Stomach smooth muscle (tissue), 2 donors: Measurements from ENCODE around the gene EWSR1.

ENCODE experiments used
- H3K27ac ChIP-seq: one replicate; pipeline ENCODE4 v1.7.0; 2013; ENCODE audit warnings: mild to moderate bottlenecking, low read length, inconsistent platforms
- H3K27me3 ChIP-seq, 2 donors: one replicate each; pipeline ENCODE4 v1.7.0; 2013; ENCODE audit warnings: low read length in 2 of 2; ENCODE audit not compliant: insufficient read depth in 2 of 2, control insufficient read depth in 1 of 2
- H3K36me3 ChIP-seq, 2 donors: one replicate each; pipeline ENCODE4 v1.7.0; 2013; ENCODE audit warnings: low read length in 2 of 2; ENCODE audit not compliant: control insufficient read depth in 2 of 2, insufficient read depth in 2 of 2
- H3K4me1 ChIP-seq: one replicate; pipeline ENCODE4 v1.7.0; 2013; ENCODE audit warnings: low read length; ENCODE audit not compliant: control insufficient read depth, insufficient read depth
- H3K4me3 ChIP-seq, 2 donors: one replicate each; pipeline ENCODE4 v1.7.0; 2013; ENCODE audit warnings: low read length in 2 of 2
- H3K9ac ChIP-seq, 2 donors: one replicate each; pipeline ENCODE4 v1.7.0; 2013; ENCODE audit warnings: low read length in 2 of 2, mild to moderate bottlenecking in 1 of 2
- H3K9me3 ChIP-seq, 2 donors: one replicate each; pipeline ENCODE4 v1.7.0; 2013; ENCODE audit warnings: low read length in 2 of 2; ENCODE audit not compliant: control insufficient read depth in 2 of 2
- donor health status: healthy.
- donor health status: Pancreatic carcinoma.

Gene EWSR1

GRCh38 chr22:29298641-29299040 lies 30.6 kb downstream of the EWSR1 start:
- Histone ChIP-seq H3K4me1 (peaks cover 15% of the 10 kb centered on the region), H3K9me3 (no peaks in the 10 kb centered on the region), H3K36me3 (peaks cover 54 to 59% of the 10 kb centered on the region in 2 donors), H3K4me3 (no peak overlapping the region), H3K27ac (no peak overlapping the region), H3K9ac (no peak overlapping the region), H3K27me3 (no peaks in the 10 kb centered on the region)

GRCh38 chr22:29299136-29299900 lies 31.2 kb downstream of the EWSR1 start:
- Histone ChIP-seq H3K4me3 (no peak overlapping the region), H3K27ac (no peak overlapping the region), H3K4me1 (peaks cover 15% of the 10 kb centered on the region), H3K9ac (no peak overlapping the region), H3K9me3 (no peaks in the 10 kb centered on the region), H3K27me3 (no peaks in the 10 kb centered on the region), H3K36me3 (peaks cover 49 to 53% of the 10 kb centered on the region in 2 donors)

- Histone ChIP-seq H3K4me3 (no peak overlapping the region), H3K27me3 (no peaks in the 10 kb centered on the region), H3K27ac (no peak overlapping the region), H3K4me1 (peaks cover 15% of the 10 kb centered on the region), H3K9ac (no peak overlapping the region), H3K36me3 (peaks cover 42 to 48% of the 10 kb centered on the region in 2 donors), H3K9me3 (no peaks in the 10 kb centered on the region)
These were observed 32.4 kb downstream of the EWSR1 start for GRCh38 chr22:29300467-29300806.

- H3K4me1 ChIP-seq = peaks cover 17% of the 10 kb centered on the region
- H3K27ac ChIP-seq = peak overlapping the region; percentile 24
- no peak overlapping the region for H3K9ac ChIP-seq
- H3K36me3 ChIP-seq = peaks cover 36 to 45% of the 10 kb centered on the region in 2 donors
- H3K4me3 ChIP-seq = no peak overlapping the region
- no peaks in the 10 kb centered on the region for H3K27me3 ChIP-seq
- H3K9me3 ChIP-seq = no peaks in the 10 kb centered on the region
These were observed 32.9 kb downstream of the EWSR1 start for GRCh38 chr22:29300807-29301601.

DNA sequence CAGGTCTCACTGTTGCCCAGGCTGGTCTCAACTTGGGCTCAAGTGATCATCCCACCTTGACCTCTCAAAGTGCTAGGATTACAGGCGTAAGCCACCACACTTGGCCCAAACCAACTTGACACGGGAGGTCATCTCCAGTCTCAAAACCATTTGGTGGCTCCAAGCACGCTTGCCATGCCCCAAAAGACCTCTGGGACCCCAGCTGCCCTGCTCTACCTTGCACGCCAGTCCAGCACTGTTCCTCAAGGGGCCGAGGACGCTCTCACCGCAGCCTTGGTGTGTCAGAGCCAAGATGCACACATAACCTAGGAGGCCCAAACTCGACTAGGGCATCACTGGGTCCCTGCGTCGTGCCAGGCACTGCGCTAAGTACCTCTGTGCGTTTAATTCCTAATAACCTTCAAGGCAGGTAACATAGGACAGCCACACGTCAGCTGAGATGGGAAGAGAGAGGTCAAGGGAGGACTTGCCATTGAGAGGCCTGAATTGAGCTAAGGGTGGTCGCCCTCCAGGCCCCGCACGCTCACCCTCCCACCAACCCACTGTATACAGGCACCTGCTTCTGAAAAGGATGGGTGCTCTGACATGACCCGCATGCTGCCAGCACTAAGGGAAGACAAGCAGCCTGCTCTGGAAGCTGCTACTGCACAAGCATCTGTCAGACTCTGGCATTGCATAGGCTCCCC lies 33.8 kb downstream of the EWSR1 start:
- Histone ChIP-seq H3K9me3 (no peaks in the 10 kb centered on the region), H3K4me1 (peaks cover 24% of the 10 kb centered on the region), H3K27ac (peak overlapping the region; percentile 46), H3K4me3 (no peak overlapping the region), H3K36me3 (peaks cover 28 to 37% of the 10 kb centered on the region in 2 donors), H3K27me3 (no peaks in the 10 kb centered on the region), H3K9ac (no peak overlapping the region)

DNA sequence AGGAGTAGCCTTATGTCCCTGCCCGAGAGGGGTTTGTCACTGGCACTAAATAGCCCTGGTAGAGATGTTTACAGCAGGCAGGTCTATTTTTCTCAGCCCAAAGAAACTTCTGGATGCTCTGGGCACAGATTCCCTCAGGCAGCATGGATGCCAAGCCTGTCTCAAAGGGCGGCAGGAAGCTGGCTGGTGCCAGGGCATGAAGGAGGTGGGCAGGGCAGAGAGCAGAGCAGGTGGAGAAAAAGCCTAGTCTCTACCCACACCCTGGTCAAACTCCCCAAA lies 34.3 kb downstream of the EWSR1 start:
- H3K9ac ChIP-seq = peak overlapping the region in 1 of 2 donors; percentile 2
- H3K27me3 ChIP-seq = no peaks in the 10 kb centered on the region
- no peak overlapping the region for H3K4me3 ChIP-seq
- peak overlapping the region; percentile 46 for H3K27ac ChIP-seq
- H3K36me3 ChIP-seq = peaks cover 23 to 32% of the 10 kb centered on the region in 2 donors
- H3K9me3 ChIP-seq = no peaks in the 10 kb centered on the region
- peaks cover 26% of the 10 kb centered on the region for H3K4me1 ChIP-seq

DNA sequence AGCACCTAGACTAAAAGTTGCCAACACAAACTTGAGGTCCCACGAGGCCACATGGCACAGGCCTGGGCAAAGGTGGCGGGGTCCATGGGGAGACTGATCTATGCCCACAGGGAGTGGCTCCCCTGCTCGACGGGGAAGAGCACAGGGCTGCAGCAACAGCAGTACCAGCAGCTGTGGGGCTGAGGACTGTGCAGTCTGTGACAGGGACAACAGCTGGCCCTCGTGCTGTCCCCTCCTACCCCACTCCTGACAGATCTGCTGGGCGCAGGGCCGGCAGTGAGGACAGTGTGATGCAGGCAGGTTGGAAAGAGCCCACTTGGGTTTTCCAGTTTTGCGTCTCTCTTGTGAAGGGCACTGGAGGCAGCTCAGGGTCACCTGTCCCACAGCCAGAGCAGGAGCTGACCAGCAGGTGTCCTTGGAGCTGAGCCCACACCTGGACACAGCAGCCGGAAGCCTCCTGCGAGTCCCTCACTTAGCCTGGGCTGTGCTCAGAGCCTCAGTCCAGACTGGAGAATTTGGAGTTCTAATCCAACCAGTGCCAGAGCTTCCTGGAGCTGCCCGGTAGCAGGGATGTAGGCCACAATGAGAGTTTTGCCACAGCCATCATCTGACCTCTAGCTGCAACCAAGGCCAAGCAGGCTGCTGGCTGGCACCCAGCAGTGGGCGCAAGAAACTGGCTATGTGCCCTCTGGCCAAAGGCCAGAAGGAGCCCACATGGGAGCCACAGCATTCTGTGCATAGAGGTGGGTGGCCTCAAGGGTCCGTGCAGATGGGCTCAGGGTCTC lies 34.8 kb downstream of the EWSR1 start:
- Histone ChIP-seq H3K27ac (peak overlapping the region; percentile 46), H3K36me3 (peaks cover 18 to 27% of the 10 kb centered on the region in 2 donors), H3K4me1 (peaks cover 31% of the 10 kb centered on the region), H3K27me3 (no peaks in the 10 kb centered on the region), H3K9ac (peak overlapping the region in 1 of 2 donors; percentile 2), H3K9me3 (no peaks in the 10 kb centered on the region), H3K4me3 (no peak overlapping the region)

GRCh38 chr22:29305836-29306174 lies 37.7 kb downstream of the EWSR1 start:
- Histone ChIP-seq H3K9me3 (no peaks in the 10 kb centered on the region), H3K27ac (no peak overlapping the region), H3K4me3 (peak overlapping the region in 1 of 2 donors; percentile 87), H3K27me3 (no peaks in the 10 kb centered on the region), H3K9ac (no peak overlapping the region), H3K36me3 (peaks cover 0 to 6% of the 10 kb centered on the region in 2 donors), H3K4me1 (peaks cover 58% of the 10 kb centered on the region)

GRCh38 chr22:29306175-29306834 lies 38.2 kb downstream of the EWSR1 start, which contains the start of gene GAS2L1:
TSS of gene GAS2L1 (plus strand) at chr22:29306650. CDS start at chr22:29308106, 1,456 bp downstream.
- Histone ChIP-seq H3K27ac (peak within 1 kb of the TSS; percentile 62), H3K4me1 (peaks cover 63% of the 10 kb centered on the region)

More at GRCh38 chr22:29306175-29306834, 38.2 kb downstream of the EWSR1 start, which contains the start of gene GAS2L1:
- Histone ChIP-seq H3K9me3 (no peaks in the 10 kb centered on the region), H3K27me3 (no peaks in the 10 kb centered on the region), H3K9ac (peak within 1 kb of the TSS; percentile 73 to 78), H3K36me3 (peaks cover 0 to 2% of the 10 kb centered on the region in 2 donors), H3K4me3 (peak within 1 kb of the TSS; percentile 87 to 93)
